ENCODE results near the gene DYNC2H1. TPM values are rescaled to one million over a fixed set of nuclear protein-coding genes. Genes with fewer than 3 reads are reported as not detected.

DYNC2H1 gene
- total RNA-seq, 1 donor from 2014 or later, result 7.2 TPM

GRCh38 chr11:103070142-103070541 is 39.1 kb upstream of the DYNC2H1 start:
- Mint-ChIP-seq H3K27me3 (ENCODE audit: low read depth) (no peaks in the 10 kb centered on the region), H3K4me1 (ENCODE audit: low read depth) (peaks cover 10% of the 10 kb centered on the region), H3K27ac (ENCODE audit: unreplicated experiment) (no peak overlapping the region), H3K36me3 (ENCODE audit: low read depth) (peaks cover 18% of the 10 kb centered on the region), H3K4me3 (ENCODE audit: unreplicated experiment) (no peak overlapping the region), H3K9me3 (ENCODE audit: low read depth) (peaks cover 9% of the 10 kb centered on the region)
- TF ChIP-seq CTCF (IDR thresholded peaks at IDR 0.05), result no peak
- no peak for DNase-seq (ENCODE audit: low spot score)

GRCh38 chr11:103071008-103071407 is 38.2 kb upstream of the DYNC2H1 start:
- Mint-ChIP-seq H3K9me3 (ENCODE audit: low read depth) (peaks cover 9% of the 10 kb centered on the region), H3K4me3 (ENCODE audit: unreplicated experiment) (no peak overlapping the region), H3K36me3 (ENCODE audit: low read depth) (peaks cover 15% of the 10 kb centered on the region), H3K27me3 (ENCODE audit: low read depth) (no peaks in the 10 kb centered on the region), H3K27ac (ENCODE audit: unreplicated experiment) (no peak overlapping the region), H3K4me1 (ENCODE audit: low read depth) (peaks cover 10% of the 10 kb centered on the region)
- no peak for DNase-seq (ENCODE audit: low spot score)
- no peak for TF ChIP-seq CTCF (IDR thresholded peaks at IDR 0.05)

- peaks cover 22% of the 10 kb centered on the region for H3K36me3 Mint-ChIP-seq (ENCODE audit: low read depth)
- H3K4me1 Mint-ChIP-seq (ENCODE audit: low read depth), result no peaks in the 10 kb centered on the region
- H3K9me3 Mint-ChIP-seq (ENCODE audit: low read depth), result peaks cover 2% of the 10 kb centered on the region
Observed at GRCh38 chr11:103076361-103076760, 32.9 kb upstream of the DYNC2H1 start.

GRCh38 chr11:103077554-103077953 is 31.7 kb upstream of the DYNC2H1 start:
- no peak for DNase-seq (ENCODE audit: low spot score)
- Mint-ChIP-seq H3K4me1 (ENCODE audit: low read depth) (no peaks in the 10 kb centered on the region), H3K27me3 (ENCODE audit: low read depth) (no peaks in the 10 kb centered on the region), H3K27ac (ENCODE audit: unreplicated experiment) (no peak overlapping the region), H3K36me3 (ENCODE audit: low read depth) (peaks cover 22% of the 10 kb centered on the region), H3K4me3 (ENCODE audit: unreplicated experiment) (no peak overlapping the region), H3K9me3 (ENCODE audit: low read depth) (peaks cover 2% of the 10 kb centered on the region)
- TF ChIP-seq CTCF (IDR thresholded peaks at IDR 0.05), result no peak

More at GRCh38 chr11:103076361-103076760, 32.9 kb upstream of the DYNC2H1 start:
- H3K27ac Mint-ChIP-seq (ENCODE audit: unreplicated experiment), result no peak overlapping the region
- H3K4me3 Mint-ChIP-seq (ENCODE audit: unreplicated experiment), result no peak overlapping the region
- no peak for DNase-seq (ENCODE audit: low spot score)
- no peaks in the 10 kb centered on the region for H3K27me3 Mint-ChIP-seq (ENCODE audit: low read depth)
- TF ChIP-seq CTCF (IDR thresholded peaks at IDR 0.05), result no peak

GRCh38 chr11:103078710-103079109 is 30.5 kb upstream of the DYNC2H1 start:
- H3K27ac Mint-ChIP-seq (ENCODE audit: unreplicated experiment), result peak overlapping the region; percentile 8
- no peak for TF ChIP-seq CTCF (IDR thresholded peaks at IDR 0.05)
- H3K4me3 Mint-ChIP-seq (ENCODE audit: unreplicated experiment), result no peak overlapping the region
- H3K27me3 Mint-ChIP-seq (ENCODE audit: low read depth), result no peaks in the 10 kb centered on the region
- peaks cover 24% of the 10 kb centered on the region for H3K36me3 Mint-ChIP-seq (ENCODE audit: low read depth)
- no peak for DNase-seq (ENCODE audit: low spot score)
- peaks cover 2% of the 10 kb centered on the region for H3K9me3 Mint-ChIP-seq (ENCODE audit: low read depth)
- no peaks in the 10 kb centered on the region for H3K4me1 Mint-ChIP-seq (ENCODE audit: low read depth)
